ENCODE results near the gene IQCF2. TPM values are rescaled to one million over a fixed set of nuclear protein-coding genes. Genes with fewer than 3 reads are reported as not detected.

IQCF2 gene
- total and polyA plus RNA-seq, 2 donors (not counting 3 experiments of a cell fraction or from before 2014, with no cell fraction given): not detected

DNA sequence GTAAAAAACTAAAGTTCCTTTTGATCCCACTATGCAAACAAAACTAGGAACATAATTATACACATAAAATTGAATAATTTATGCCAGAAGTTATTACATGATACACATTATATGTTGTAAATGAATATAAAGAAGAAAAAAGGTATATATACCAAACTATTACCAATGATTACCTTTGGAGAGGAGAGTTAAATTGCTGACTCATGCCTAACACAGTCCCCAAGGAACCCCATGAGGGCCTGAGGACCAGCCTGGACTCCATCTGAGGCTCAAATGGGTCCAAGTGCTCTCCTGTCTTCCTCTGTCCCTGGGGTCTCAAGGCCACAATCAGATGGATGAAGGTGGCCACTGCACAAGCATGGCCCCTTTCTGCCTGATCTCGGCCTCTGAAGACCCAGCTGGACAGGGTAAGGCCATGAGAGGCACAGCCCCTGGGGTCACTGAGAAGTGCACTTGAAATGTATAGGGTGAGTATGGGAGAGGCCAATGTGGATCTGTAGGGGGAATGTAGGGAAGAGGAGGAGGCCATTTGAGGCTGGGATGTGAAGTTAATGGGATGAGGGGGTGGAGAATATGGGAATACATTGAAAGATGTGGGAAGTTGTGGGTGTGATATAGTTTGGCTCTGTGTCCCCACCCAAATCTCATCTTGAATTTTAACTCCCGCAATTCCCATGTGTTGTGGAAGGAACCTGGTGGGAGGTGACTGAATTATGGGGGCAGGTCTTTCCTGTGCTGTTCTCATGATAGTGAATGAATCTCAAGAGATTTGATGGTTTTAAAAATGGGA, 42.8 kb downstream of the IQCF2 start:
- Histone ChIP-seq H3K4me2 (ENCODE audit: insufficient read depth, low read length) (no peak overlapping the region), H3K9me3 (replicated peaks; ENCODE audit: control insufficient read depth, insufficient read depth, low read length) (no peaks in the 10 kb centered on the region), H3K4me3 (replicated peaks in 1 of 3; ENCODE audit: insufficient read depth in 1 of 3, low read depth in 1 of 3, low read length in 3 of 3) (no peak overlapping the region), H3K9me1 (replicated peaks; ENCODE audit: control insufficient read depth, extremely low read depth, insufficient read depth, low read length) (no peaks in the 10 kb centered on the region), H3K27me3 (ENCODE audit: control insufficient read depth in 2 of 2, insufficient read depth in 2 of 2, low read length in 2 of 2) (no peaks in the 10 kb centered on the region), H2AFZ (ENCODE audit: low read depth, low read length) (no peak overlapping the region), H3K9ac (replicated peaks; ENCODE audit: extremely low read depth, insufficient read depth, low read length) (no peak overlapping the region), H4K20me1 (replicated peaks; ENCODE audit: control insufficient read depth, extremely low read depth, insufficient read depth, low read length) (no peaks in the 10 kb centered on the region), H3K27ac (ENCODE audit: insufficient read depth, low read depth, low read length) (no peak overlapping the region), H3K79me2 (ENCODE audit: control insufficient read depth, insufficient read depth, low read length) (no peaks in the 10 kb centered on the region), H3K4me1 (ENCODE audit: control insufficient read depth, extremely low read depth, insufficient read depth, low read length) (no peaks in the 10 kb centered on the region), H3K36me3 (ENCODE audit: control insufficient read depth in 2 of 2, extremely low read depth in 1 of 2, insufficient read depth in 2 of 2, low read length in 2 of 2) (no peaks in the 10 kb centered on the region)
- DNase-seq (ENCODE audit: low read depth, low spot score) (no peak), FAIRE-seq (no peak)
- no TSS peak for BruUV-seq (replicated peaks)
- intact Hi-C loops (cut with micrococcal nuclease) (no loop called here), dilution Hi-C loops (cut with MboI; ENCODE audit: extremely low pct_ligation_motif_present, low sequenced_read_pairs) (no loop called here)
- POLR2A ChIA-PET: no interaction called here
- TF ChIP-seq, protein P1, sequence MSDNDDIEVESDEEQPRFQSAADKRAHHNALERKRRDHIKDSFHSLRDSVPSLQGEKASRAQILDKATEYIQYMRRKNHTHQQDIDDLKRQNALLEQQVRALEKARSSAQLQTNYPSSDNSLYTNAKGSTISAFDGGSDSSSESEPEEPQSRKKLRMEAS (IDR thresholded peaks at IDR 0.05; ENCODE audit: insufficient read depth, insufficient read length): no peak
- TF ChIP-seq FOS (IDR thresholded peaks at IDR 0.05; ENCODE audit: borderline replicate concordance, insufficient read depth, low read length): no peak
- no peak for TF ChIP-seq EZH2 (IDR thresholded peaks at IDR 0.05; ENCODE audit: borderline replicate concordance, low read depth, low read length, severe bottlenecking)
- TF ChIP-seq, protein P2, sequence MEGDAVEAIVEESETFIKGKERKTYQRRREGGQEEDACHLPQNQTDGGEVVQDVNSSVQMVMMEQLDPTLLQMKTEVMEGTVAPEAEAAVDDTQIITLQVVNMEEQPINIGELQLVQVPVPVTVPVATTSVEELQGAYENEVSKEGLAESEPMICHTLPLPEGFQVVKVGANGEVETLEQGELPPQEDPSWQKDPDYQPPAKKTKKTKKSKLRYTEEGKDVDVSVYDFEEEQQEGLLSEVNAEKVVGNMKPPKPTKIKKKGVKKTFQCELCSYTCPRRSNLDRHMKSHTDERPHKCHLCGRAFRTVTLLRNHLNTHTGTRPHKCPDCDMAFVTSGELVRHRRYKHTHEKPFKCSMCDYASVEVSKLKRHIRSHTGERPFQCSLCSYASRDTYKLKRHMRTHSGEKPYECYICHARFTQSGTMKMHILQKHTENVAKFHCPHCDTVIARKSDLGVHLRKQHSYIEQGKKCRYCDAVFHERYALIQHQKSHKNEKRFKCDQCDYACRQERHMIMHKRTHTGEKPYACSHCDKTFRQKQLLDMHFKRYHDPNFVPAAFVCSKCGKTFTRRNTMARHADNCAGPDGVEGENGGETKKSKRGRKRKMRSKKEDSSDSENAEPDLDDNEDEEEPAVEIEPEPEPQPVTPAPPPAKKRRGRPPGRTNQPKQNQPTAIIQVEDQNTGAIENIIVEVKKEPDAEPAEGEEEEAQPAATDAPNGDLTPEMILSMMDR (IDR thresholded peaks at IDR 0.05; ENCODE audit: extremely low read depth in 1 of 2, insufficient read depth in 1 of 2, low read depth in 1 of 2, low read length in 2 of 2): no peak
- no peak for TF ChIP-seq GATA2 (IDR thresholded peaks at IDR 0.05; ENCODE audit: insufficient read depth, insufficient read length, low read depth, low read length)
- no peak for TF ChIP-seq POLR2AphosphoS5 (IDR thresholded peaks at IDR 0.05; ENCODE audit: insufficient read depth, low read depth, low read length)
- no peak for TF ChIP-seq JUN (IDR thresholded peaks at IDR 0.05; ENCODE audit: borderline replicate concordance, insufficient read depth, insufficient read length, low read depth)
- TF ChIP-seq POLR2A (IDR thresholded peaks at IDR 0.05; ENCODE audit: low read depth, low read length): no peak
- TF ChIP-seq MYC (IDR thresholded peaks at IDR 0.05; ENCODE audit: low read depth, low read length): no peak
- CTCF ChIA-PET: no interaction called here
